HG02938 (cell line): ENCODE data around the gene SEC61A1.

ENCODE experiments used
- ATAC-seq: cut with Tn5 transposase; IDR thresholded peaks from one replicate; pipeline ENCODE4 v1.9.1; 2021; ENCODE audit warnings: mild to moderate bottlenecking, moderate library complexity; ENCODE audit not compliant: unreplicated experiment

SEC61A1 gene

GRCh38 chr3:128107834-128108233, 55.6 kb downstream of the SEC61A1 start:
- no peak for ATAC-seq

GRCh38 chr3:128111147-128111546, 58.9 kb downstream of the SEC61A1 start:
- no peak for ATAC-seq

- no peak for ATAC-seq
These were observed 60.2 kb downstream of the SEC61A1 start for GRCh38 chr3:128112357-128112968.

GRCh38 chr3:128113817-128114794, 61.9 kb downstream of the SEC61A1 start:
- ATAC-seq = no peak
